Activated T-cell treated with anti-CD3 and anti-CD28 coated beads for 4 hours (primary cell): ENCODE results near the gene AQP7.
"Not testable (repeated sequence)": the region's sequence is repeated elsewhere in the genome, so short reads cannot be mapped to it uniquely, and the experiment has no call there.

Experiments used
- DNase-seq: peaks from one replicate; pipeline ENCODE4 v3.0.0-alpha.2; 2020

AQP7 gene

GRCh38 chr9:33431420-33431819 lies 29.1 kb upstream of the AQP7 start:
- DNase-seq, result no peak

- no peak for DNase-seq
Observed at GRCh38 chr9:33430942-33431341, 28.6 kb upstream of the AQP7 start.

GRCh38 chr9:33429256-33429985 lies 27.1 kb upstream of the AQP7 start:
- no peak for DNase-seq

GRCh38 chr9:33426843-33427293 lies 24.5 kb upstream of the AQP7 start:
- DNase-seq, result no peak

GRCh38 chr9:33425128-33425533 lies 22.8 kb upstream of the AQP7 start:
- DNase-seq, result no peak

GRCh38 chr9:33424492-33424891 lies 22.1 kb upstream of the AQP7 start:
- DNase-seq, result not testable (repeated sequence)

- DNase-seq, result not testable (repeated sequence)
Observed at GRCh38 chr9:33424043-33424442, 21.7 kb upstream of the AQP7 start.

- DNase-seq, result no peak
Observed at GRCh38 chr9:33419708-33420303, 17.4 kb upstream of the AQP7 start.

GRCh38 chr9:33418090-33418489 lies 15.7 kb upstream of the AQP7 start:
- DNase-seq, result no peak

GRCh38 chr9:33416996-33417395 lies 14.6 kb upstream of the AQP7 start:
- DNase-seq, result peak; percentile 24

GRCh38 chr9:33415501-33416038 lies 13.2 kb upstream of the AQP7 start:
- peak; percentile 73 for DNase-seq

- DNase-seq, result no peak
Observed at GRCh38 chr9:33414889-33415500, 12.6 kb upstream of the AQP7 start.

- DNase-seq, result no peak
Observed at GRCh38 chr9:33414268-33414667, 11.9 kb upstream of the AQP7 start.

GRCh38 chr9:33408087-33408486 lies 5.7 kb upstream of the AQP7 start:
- DNase-seq, result no peak

- DNase-seq, result no peak
Observed at GRCh38 chr9:33407061-33407460, 4.7 kb upstream of the AQP7 start.

GRCh38 chr9:33404788-33405362 lies 2.5 kb upstream of the AQP7 start:
- no peak for DNase-seq

- no peak for DNase-seq
Observed at GRCh38 chr9:33403941-33404787, 1.8 kb upstream of the AQP7 start.

- DNase-seq, result not testable (repeated sequence)
Observed at GRCh38 chr9:33401809-33402208, 559 bp downstream of the AQP7 start.

GRCh38 chr9:33399047-33399446 lies 3.3 kb downstream of the AQP7 start:
- not testable (repeated sequence) for DNase-seq

GRCh38 chr9:33397801-33398200 lies 4.6 kb downstream of the AQP7 start:
- not testable (repeated sequence) for DNase-seq

- not testable (repeated sequence) for DNase-seq
Observed at GRCh38 chr9:33395159-33395879, 7.0 kb downstream of the AQP7 start.

GRCh38 chr9:33393986-33394385 lies 8.4 kb downstream of the AQP7 start:
- not testable (repeated sequence) for DNase-seq
